LNCaP clone FGC (cell line): ENCODE data around the gene PCBP1.

ENCODE experiments used
- DNase-seq: peaks from one replicate; pipeline ENCODE4 v3.0.0-alpha.2; 2011; ENCODE audit warnings: low read depth
- H3K4me3 ChIP-seq: 2 replicates; pipeline ENCODE4 v1.5.1; 2011; ENCODE audit warnings: mild to moderate bottlenecking, low read depth, low read length, control low read depth
- CTCF ChIP-seq: IDR thresholded peaks from 2 replicates; pipeline ENCODE4 v1.5.1; 2012; ENCODE audit warnings: mild to moderate bottlenecking; ENCODE audit not compliant: control insufficient read depth, insufficient read depth; ENCODE audit errors: extremely low read depth

The PCBP1 gene

GRCh38 chr2:70081221-70081620 lies 6.1 kb upstream of the PCBP1 start:
- no peak overlapping the region for H3K4me3 ChIP-seq
- no peak for TF ChIP-seq CTCF
- no peak for DNase-seq

GRCh38 chr2:70083344-70084156 lies 3.7 kb upstream of the PCBP1 start:
- TF ChIP-seq CTCF = no peak
- no peak for DNase-seq
- H3K4me3 ChIP-seq = no peak overlapping the region

GRCh38 chr2:70084973-70085710 lies 2.1 kb upstream of the PCBP1 start:
- H3K4me3 ChIP-seq = peak overlapping the region; percentile 62
- TF ChIP-seq CTCF = no peak
- DNase-seq = no peak

GRCh38 chr2:70085711-70086277 lies 1.5 kb upstream of the PCBP1 start:
- no peak for DNase-seq
- TF ChIP-seq CTCF = no peak
- peak overlapping the region; percentile 62 for H3K4me3 ChIP-seq

- DNase-seq = no peak
- no peak for TF ChIP-seq CTCF
- peak overlapping the region; percentile 62 for H3K4me3 ChIP-seq
Observed at GRCh38 chr2:70086278-70086837, 919 bp upstream of the PCBP1 start.

GRCh38 chr2:70087702-70088597 lies 673 bp downstream of the PCBP1 start:
- H3K4me3 ChIP-seq = peak overlapping the region; percentile 76
- no peak for TF ChIP-seq CTCF
- peak; percentile 66 for DNase-seq
